Cardiac fibroblast (primary cell): ENCODE data around the gene RAPSN.

Source experiments
- DNase-seq, 2 donors: peaks; one replicate each; pipeline versions ENCODE4 v3.0.0 to v3.0.0-alpha.2; 2010; ENCODE audit warnings: low read depth in 2 of 2
- H3K4me3 ChIP-seq, 2 donors: replicated peaks in 1 of 2; 1 replicate in 1 of 2; 2 replicates in 1 of 2; pipeline ENCODE4 v1.5.1; 2011; ENCODE audit warnings: low read depth in 2 of 2, low read length in 2 of 2, mild to moderate bottlenecking in 2 of 2, moderate library complexity in 1 of 2
- CTCF ChIP-seq: IDR thresholded peaks from one replicate; pipeline ENCODE4 v1.5.1; 2011; ENCODE audit warnings: low read depth, mild to moderate bottlenecking, low read length, inconsistent platforms

Gene RAPSN

GRCh38 chr11:47443028-47443700 lies 5.8 kb downstream of the RAPSN start:
- no peak for DNase-seq
- TF ChIP-seq CTCF = no peak
- no peak overlapping the region for H3K4me3 ChIP-seq

- no peak overlapping the region for H3K4me3 ChIP-seq
- no peak for TF ChIP-seq CTCF
- no peak for DNase-seq
Observed at GRCh38 chr11:47442514-47442913, 6.4 kb downstream of the RAPSN start.

- no peak overlapping the region for H3K4me3 ChIP-seq
- no peak for TF ChIP-seq CTCF
- DNase-seq = no peak
Observed at GRCh38 chr11:47441421-47441820, 7.5 kb downstream of the RAPSN start.

- no peak for DNase-seq
- TF ChIP-seq CTCF = no peak
- no peak overlapping the region for H3K4me3 ChIP-seq
Observed at GRCh38 chr11:47440054-47440476, 8.9 kb downstream of the RAPSN start.

GRCh38 chr11:47438721-47439120 lies 10.2 kb downstream of the RAPSN start:
- no peak for TF ChIP-seq CTCF
- H3K4me3 ChIP-seq = no peak overlapping the region
- no peak for DNase-seq

- no peak overlapping the region for H3K4me3 ChIP-seq
- no peak for TF ChIP-seq CTCF
- no peak for DNase-seq
Observed at GRCh38 chr11:47437746-47438418, 11.1 kb downstream of the RAPSN start.
